DOHH2 (cell line): Measurements from ENCODE around the gene MAPK8IP2.

ENCODE experiments used
- EZH2phosphoT487 ChIP-seq: fragments of 200-600 bp; sonication (generic); IDR thresholded peaks from 2 replicates; pipeline ENCODE4 v1.6.1; 2017; ENCODE audit warnings: borderline replicate concordance, mild to moderate bottlenecking, antibody characterized with exemption, low read length, moderate library complexity, mixed read lengths
- TF ChIP-seq, protein P1 (sequence below): fragments of 200-600 bp; sonication (generic); IDR thresholded peaks from one replicate; pipeline ENCODE4 v1.5.1; 2014; ENCODE audit warnings: antibody characterized with exemption, mild to moderate bottlenecking, low read depth, low read length; ENCODE audit not compliant: poor library complexity, severe bottlenecking

DNA sequence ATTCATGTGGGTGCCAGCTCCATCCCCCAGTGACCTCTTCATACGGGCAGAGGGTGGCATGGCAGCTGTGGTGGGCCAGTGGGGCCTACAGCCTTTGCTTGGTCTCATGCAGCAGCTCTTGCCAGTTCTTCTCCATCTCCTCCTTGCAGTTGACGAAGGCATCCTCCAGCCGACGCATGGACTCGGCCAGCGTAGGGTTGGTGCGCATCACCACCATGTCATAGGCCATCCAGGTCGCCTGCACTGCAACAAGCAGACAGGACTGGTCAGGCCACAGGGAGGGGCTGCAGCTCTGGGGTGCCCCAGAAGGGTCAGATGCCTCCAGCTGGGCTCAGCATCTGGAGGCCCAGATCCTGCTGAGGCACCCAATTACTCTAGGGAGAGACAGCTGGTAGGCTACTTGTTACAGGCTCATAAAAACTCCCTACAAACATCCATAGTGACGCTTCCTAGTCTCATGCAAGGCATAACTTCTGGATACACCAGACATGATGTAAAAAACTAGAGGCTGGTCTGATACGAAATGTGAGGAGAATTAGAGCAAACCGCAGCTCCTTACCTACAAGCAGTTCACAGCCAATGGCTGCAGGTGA lies 49.3 kb upstream of the MAPK8IP2 start:
- TF ChIP-seq, protein P1, sequence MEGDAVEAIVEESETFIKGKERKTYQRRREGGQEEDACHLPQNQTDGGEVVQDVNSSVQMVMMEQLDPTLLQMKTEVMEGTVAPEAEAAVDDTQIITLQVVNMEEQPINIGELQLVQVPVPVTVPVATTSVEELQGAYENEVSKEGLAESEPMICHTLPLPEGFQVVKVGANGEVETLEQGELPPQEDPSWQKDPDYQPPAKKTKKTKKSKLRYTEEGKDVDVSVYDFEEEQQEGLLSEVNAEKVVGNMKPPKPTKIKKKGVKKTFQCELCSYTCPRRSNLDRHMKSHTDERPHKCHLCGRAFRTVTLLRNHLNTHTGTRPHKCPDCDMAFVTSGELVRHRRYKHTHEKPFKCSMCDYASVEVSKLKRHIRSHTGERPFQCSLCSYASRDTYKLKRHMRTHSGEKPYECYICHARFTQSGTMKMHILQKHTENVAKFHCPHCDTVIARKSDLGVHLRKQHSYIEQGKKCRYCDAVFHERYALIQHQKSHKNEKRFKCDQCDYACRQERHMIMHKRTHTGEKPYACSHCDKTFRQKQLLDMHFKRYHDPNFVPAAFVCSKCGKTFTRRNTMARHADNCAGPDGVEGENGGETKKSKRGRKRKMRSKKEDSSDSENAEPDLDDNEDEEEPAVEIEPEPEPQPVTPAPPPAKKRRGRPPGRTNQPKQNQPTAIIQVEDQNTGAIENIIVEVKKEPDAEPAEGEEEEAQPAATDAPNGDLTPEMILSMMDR = no peak
- no peak for TF ChIP-seq EZH2phosphoT487
